Kidney tubule cell (primary cell): ENCODE results near the gene NUMB.
"Not testable (repeated sequence)": the region's sequence is repeated elsewhere in the genome, so short reads cannot be mapped to it uniquely, and the experiment has no call there.

ENCODE experiments used
- DNase-seq: peaks from one replicate; pipeline ENCODE4 v3.0.0-alpha.2; 2018; ENCODE audit warnings: low spot score

NUMB gene

DNA sequence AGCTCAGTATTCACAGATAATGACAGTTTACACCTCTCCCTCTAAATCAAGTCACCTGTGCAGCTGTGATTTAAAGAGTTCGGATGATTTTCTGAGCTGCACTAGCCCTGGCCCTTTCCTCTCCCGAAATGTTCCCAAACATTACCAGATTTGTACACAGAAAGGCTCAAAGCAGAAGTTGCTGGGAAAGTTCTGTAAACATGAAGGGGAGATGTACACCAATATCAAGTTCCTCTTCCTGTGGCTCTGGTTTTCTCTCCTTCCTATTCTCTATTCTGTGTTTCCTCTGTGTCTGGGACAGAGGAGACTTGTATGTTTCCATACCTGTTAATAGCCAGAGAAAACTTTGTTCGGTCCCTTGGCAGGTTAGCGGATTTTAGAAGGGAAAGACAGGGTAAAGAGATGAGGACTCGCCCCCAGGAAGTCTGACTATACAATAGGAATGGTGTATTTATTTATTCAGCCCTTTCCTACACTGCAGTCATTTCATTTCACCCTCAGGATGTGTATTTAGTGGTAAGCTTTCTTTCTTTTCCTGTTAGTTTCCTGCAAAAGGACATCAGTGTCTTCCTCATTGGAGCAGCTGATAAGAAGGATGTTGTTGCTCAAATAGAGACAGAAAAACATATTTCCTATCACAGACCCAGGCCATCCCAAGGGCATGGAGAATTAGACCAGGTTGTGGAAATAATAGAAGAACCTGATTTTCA, 7.6 kb upstream of the NUMB start:
- no peak for DNase-seq

DNA sequence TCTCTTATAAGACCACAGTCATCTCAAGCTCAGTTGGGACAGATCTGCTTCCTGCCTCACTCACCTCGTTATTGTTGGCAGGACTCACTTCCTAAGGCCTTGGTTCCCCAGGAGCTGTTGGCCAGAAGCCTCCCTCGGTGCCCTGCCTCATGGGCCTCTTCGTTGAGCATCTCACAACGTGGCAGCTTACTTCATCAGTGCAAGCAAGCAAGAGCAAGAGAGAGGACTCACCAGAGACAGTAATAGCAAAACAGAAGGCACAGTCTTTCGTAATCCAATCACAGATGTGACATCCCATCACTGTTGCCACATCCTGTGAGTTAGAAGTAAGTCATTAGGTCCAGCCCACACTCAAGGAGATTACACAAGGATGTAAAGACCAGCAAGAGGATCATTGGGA, 5.1 kb upstream of the NUMB start:
- peak; percentile 87 for DNase-seq

DNA sequence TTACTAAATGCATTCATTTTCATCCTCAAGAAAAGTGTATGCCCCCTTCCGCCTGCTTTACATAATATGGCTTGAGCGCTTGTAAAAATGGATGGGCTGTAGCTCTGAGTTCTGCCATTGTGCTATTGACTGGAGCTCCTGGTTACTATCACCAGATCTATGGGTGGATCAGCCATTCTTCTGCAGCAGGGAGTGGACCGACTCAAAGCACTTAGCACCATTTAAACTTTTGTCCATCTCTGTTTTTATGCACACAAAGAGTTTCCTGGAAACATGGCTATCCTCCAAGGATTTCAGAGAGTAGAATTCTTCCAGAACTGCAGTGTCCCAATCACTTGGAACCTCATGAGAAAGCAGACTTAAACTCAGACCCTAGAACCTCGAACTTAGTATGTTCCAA, 4.5 kb upstream of the NUMB start:
- no peak for DNase-seq

DNA sequence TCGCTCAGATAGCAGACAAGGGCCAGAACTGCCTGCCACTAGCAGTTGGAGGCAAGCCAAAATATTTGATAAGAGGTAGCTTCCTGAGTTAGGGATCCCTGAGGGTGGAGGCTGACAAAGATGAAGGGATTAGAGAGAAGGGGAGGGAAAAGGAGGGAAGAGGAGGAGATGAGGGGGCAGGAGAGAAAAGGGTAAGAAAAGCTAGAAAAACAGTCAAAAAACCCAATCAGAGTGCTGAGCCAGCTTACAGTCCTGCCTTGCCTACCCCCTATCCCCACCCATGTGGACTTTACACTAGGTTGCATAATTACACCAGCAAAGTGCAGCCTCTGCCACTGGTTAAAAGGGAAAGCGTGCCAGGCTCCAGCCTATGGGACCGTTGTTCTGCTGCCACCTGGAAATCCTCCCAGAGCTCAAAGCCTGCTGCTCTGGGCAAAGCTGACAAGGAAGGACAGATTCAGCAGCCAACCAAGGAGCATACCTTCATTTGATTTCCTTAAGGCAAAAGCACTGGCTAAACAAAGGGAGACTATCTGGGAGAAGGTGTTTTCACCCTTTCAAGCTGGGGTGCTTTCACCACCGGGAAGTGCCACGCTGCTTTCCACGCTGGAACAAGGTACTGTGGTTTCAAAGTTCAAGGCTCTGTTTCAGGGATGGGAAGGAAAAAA, 3.8 kb upstream of the NUMB start:
- DNase-seq, result peak; percentile 46

DNA sequence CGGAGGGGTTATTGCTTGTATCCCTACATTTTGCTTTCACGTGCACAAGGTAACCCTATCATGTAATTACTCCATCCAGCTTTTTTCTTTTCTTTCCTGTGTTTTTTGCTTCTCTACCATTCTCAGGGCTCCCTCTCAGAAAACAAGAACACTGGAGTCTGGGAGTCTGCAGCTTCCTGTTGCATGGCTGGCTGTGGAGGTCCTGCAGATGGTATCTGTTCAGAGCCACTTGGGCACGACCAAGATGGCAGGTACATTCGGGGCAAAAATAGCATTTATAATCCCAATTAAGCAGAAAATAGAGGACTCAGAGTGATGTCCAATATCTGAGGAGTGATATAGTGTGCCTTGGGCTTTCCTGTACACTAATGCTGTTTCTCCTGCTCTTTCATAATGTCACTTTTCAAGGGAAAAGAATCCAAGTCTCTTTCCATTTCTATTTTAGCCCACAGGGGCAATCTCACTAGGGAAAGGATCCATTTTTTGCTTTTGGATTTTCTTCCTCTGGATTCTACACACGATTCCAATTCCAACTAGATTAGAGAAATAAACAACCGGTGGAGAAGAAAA, 3.2 kb upstream of the NUMB start:
- DNase-seq, result no peak

DNA sequence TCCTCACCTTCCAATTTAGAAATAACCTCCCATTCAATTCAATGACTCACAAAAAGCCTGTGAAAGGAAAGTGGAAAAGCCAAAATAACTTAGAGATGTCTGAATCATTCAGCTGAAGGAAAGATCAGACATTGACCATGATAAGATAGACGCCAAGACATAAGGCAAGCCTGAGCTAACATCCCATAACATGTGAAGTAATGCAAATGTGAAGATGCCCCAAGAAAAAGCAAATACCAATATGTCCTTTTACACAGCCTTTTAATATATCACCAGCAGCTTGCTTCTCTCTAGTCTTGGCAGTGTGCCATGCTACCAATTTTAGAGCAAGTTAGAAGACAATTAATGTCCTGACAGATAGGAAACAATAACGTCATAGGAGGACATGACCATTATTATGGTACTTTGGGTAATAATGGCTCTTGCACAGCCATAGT, 2.4 kb upstream of the NUMB start:
- DNase-seq, result peak; percentile 54

DNA sequence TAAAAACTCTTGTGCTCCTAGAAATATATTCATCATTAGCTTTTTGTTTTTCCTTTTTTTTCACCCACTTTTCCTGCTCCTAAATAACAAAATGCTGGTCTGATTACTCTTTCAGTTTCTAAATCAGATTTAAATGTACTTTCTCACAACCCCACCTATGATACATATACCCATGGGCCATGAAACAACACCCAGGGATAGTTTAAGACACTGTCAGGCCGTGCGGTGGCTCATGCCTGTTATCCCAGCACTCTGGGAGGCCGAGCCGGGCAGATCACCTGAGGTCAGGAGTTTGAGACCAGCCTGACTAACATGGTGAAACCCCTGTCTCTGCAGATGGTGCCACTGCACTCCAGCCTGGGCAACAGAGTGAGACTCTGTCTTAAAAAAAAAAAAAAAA, 1.6 kb upstream of the NUMB start:
- peak; percentile 27 for DNase-seq

DNA sequence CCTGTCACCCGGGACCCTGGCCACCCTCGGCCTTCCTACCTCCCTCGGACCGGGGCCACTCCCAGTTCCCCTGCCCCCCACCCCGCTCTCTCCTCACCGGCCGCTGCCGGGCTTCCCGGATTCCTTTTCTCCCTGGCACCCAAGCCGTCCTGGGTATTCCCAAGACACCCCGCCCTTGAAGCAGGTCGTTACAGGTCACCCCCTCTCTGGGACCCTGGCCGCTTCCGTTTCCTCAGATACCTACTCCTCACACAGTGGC, 493 bp downstream of the NUMB start:
- DNase-seq, result no peak

DNA sequence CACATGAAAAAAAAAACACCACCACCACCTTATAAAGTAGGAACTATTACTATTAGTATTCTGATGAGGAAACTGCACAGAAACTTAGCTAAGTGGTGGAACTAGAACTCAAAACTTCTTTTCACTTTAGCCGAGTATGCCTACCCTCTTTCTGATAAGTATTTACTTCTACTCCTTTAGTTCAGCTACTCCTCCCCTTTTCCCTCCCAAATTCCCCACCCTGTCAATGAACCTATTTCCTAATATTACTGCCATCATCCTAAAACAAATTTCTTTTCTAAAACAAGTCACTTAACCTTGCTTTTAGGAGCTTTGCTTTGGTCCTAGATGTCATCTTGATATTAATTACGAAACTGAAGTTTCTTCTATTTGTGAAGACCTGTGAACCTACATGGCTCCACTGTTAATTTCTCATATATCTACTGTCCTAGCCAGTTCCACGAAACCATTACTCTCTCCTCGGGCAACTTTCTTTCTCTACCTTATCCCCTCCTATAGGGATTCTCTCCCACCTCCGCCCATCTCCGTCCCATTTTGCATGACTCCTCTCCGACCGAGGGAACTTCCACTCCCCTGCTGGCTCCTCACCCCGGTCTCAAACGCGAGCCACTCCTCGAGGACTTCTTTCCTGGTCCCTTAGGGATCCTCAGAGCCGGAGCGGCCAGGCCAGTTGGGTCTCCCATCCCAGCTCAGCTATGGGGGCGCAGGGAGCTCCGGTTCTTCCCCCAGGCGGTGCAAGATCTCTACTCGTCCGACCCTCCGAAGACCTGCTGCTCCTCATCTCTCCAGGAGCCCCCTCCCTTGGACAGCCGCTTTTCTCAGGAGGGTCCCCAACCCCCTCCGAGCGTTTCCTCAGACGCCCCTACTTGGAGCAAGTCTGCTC, 1.1 kb downstream of the NUMB start:
- peak; percentile 62 for DNase-seq

DNA sequence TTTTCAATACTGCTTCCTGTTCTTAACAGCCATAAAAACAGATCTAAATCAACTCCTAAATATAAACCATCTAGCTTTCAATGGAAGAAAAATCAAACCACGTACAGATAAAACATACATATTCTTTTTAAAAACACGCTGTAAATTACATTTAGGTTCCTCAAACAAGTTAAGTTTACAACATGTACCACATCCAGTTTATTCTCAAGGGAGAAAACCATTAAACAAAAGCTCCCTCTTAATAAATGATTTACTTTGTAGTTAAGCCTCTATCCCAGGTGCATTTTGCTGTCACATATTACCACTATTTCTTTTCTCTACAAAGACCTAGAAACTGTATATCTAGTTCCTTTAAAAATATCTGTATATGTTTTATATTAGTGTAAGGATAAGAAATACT, 3.1 kb downstream of the NUMB start:
- peak; percentile 17 for DNase-seq

DNA sequence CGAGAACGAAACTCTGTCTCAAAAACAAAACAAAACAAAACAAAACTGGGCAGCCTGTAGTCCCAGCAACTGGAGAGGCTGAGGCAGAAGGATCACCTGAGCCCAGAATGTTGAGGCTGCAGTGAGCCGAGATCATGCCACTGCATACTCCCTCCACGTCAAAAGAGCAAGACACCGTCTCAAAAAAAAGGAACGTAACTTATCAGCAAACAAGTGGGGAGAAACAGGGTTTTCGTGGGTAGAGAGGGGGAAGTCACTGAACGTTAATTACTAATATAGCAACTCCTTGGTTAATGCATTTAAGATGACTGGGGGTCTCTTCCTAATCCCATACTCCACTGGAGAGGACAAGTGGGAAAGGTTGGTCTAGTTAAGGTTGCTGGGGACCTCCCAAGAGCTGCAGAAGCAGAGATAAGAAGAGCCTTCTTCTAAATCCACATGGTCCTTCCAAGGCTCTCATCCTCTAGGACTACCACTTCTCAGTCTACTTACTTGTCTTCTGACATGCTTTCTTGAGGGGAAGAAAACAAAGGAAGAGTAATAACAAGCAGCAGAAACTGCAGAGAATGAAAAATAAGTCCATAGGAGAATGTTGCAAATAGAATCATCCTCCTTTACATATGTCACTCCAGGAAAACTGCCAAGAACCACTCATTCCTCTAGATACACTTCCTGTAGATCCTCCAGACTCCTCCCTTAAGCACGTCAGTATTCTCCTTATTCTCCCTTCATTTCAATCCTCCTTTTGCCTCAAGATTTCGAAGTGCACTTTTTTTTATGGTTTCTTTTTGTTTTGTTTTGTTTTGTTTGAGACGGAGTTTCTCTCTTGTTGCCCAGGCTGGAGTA, 5.8 kb downstream of the NUMB start:
- DNase-seq, result peak; percentile 21

DNA sequence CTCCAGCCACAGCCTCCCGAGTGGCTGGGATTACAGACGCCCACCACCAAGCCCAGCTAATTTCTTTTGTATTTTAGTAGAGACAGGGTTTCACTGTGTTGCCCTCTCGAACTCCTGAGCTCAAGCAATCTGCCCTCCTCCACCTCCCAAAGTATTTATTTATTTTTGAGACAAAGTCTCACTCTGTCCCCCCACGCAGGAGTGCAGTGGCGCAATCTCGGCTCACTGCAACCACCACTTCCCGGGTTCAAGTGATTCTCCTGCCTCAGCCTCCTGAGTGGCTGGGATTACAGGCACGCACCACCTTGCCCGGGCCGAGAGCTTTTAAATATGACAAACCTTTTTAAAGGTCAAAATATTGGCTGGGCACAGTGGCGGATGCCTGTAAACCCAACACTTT, 14.6 kb downstream of the NUMB start:
- no peak for DNase-seq

DNA sequence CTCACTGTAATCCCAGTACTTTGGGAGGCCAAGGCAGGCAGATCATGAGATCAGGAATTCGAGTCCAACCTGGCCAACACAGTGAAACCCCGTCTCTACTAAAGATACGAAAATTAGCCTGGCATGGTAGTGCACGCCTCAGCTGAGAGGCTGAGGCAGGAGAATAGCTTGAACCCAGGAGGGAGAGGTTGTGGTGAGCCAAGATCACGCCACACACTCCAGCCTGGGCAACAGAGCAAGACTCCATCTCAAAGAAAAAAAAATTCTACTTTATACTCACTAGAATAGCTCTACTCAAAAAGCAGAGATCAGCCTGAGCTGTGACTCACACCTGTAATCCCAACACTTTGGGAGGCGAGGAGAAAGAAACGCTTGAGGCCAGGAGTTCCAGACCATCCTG, 17.1 kb downstream of the NUMB start:
- no peak for DNase-seq

DNA sequence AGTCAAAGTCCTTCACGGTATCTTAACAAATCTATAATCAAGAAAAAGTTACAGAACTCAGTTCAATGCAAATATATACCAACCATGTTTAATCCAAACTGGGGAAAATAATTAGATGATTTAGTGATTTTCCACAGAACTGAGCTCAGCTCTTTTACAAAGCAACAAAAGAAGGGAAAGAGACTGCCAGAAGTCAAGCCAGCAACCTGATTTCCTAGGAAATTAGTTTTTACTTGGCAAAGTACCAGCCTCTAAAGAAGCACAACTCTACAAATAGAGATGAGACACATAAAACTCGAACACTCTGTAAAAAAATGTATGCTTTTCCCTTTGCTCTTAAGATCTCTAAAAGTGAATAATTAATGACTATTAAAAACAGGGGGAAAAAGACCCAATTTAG, 19.4 kb downstream of the NUMB start:
- no peak for DNase-seq

DNA sequence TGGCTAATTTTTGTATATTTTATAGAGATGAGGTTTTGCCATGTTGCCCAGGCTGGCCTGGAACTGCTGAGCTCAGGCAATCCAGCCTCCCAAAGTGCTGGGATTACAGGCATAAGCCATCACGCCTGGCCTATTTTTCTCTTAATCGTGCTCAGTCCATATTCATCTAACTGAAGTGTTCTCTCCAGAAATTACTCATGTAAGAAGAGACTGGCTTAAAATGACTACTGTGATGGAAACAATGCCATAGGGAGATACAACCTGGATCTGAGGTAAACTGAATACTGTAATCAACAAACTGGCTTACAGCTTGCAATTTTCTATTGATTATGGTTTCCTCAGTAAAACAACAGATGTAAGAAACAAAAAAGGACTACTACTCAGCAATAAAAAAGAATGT, 21.1 kb downstream of the NUMB start:
- no peak for DNase-seq

DNA sequence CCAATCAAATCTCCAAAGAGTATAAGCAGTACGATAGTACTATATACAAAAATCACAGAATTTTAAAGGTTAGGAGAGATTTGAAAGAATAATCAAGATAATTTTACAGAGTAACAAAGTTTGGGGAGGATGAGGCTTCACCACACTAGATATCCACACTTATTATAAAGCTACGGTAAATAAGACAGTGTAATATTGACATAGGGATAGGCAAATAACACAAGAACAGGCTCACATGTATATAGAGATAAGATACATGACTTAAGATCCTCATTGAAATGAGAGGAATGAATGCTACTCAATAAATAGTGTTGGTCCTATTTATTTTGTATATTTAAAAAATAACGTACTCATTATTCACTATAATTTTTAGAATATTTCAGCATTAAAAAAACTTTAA, 26.2 kb downstream of the NUMB start:
- DNase-seq, result no peak

DNA sequence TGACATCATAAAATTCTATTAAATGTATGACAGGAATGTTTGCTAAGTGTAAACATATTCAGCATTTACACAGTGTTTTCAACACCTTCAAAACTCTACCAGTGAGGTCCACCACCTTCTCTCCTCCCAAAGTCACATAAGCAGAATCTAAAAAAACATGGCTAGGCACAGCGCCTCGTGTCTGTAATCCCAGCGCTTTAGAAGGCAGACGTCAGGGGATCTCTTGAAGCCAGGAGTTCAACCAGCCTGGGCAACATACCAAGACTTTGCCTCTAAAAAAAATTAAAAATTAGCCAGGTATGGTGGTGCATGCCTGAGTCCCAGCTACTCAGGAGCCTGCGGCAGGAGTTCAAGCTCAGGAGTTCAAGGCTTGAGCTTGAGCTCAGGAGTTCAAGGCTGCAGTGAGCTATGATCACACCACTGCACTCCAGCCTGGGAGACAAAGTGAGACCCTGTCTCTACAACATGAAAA, 30.0 kb downstream of the NUMB start:
- DNase-seq, result peak; percentile 71

DNA sequence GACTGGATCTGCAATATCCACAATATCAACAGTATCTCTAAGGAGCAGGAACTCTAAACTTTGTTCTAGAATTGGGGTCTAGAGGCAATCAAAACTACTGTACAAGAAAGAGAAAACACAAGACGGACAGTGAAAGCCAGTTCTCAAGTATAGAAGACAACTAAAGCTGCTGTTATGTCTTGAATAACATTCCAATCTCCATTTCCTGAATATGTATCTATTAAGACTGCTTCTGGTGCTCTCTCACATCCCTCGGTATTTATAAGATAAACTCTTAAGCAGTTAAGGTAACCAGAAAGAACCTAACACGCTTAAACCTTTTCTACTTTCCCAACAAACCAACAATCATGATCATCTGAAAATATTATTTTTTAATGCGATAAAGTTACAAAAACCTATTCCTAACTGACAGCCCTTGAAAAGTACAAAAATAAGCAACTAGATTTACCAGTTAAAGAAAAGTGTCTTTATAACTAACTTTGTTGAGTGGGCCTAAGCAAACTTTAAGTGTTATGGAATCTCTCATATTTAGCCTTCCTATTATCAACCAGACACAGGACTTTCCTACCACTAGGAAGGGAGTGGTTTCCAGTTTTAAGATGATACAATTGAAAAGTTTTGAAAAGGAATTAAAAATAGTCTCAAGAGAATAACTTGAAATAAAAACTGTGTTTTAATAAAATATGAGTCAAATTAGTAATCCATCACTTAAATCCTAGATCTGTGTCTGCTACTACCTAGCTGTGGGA, 30.7 kb downstream of the NUMB start:
- no peak for DNase-seq

DNA sequence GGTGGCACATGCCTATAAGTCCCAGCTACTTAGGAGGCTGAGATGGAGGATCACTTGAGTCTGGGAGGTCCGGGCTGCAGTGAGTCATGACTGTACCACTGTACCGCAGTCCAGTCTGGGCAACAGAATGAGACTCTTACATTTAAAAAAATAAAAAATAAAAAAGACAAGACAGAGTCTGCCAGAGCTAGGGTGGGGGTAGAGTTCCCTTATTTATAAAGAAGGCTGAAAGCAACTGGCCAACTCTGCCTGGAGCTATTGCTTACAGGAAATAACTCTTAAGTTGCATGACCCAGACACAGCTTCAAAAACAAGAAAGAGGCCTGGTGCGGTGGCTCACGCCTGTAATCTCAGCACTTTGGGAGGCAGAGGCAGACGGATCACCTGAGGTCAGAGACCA, 31.5 kb downstream of the NUMB start:
- DNase-seq, result peak; percentile 61

DNA sequence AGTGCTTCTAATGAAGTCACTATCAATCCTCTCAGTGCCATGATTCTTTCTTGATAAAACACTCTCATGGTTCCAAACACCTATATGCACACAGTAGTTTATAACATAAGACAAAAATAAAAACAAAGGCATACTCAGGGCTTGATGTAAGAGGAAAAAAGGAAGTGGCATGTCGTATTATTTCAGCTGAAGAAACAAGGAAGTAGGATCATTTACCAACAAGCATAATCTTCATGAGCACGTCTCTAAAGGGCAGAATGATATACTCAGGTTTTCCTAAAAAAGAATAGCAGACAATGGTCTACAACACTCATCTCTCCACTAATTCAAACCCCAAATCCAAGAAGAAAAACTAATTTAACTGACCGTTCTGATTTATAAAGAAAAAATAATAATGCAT, 33.9 kb downstream of the NUMB start:
- DNase-seq, result peak; percentile 26

DNA sequence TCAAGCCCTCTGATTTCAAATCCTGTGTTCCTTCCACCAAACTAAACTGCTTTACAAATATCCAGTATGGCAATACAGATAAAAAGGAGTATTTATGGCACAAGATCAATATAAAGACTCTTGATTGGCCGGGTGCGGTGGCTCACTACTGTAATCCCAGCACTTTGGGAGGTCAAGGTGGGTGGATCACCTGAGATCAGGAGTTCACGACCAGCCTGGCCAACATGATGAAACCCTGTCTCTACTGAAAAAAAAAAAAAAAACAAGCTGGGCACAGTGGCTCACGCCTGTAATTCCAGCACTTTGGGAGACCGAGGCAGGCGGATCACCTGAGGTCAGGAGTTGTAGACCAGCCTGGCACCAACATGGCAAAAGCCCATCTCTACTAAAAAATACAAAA, 35.3 kb downstream of the NUMB start:
- DNase-seq, result not testable (repeated sequence)
